Measurements from ENCODE around the gene CDH4.
"Not testable (repeated sequence)": the region's sequence is repeated elsewhere in the genome, so short reads cannot be mapped to it uniquely, and the experiment has no call there.

CDH4 gene

DNA sequence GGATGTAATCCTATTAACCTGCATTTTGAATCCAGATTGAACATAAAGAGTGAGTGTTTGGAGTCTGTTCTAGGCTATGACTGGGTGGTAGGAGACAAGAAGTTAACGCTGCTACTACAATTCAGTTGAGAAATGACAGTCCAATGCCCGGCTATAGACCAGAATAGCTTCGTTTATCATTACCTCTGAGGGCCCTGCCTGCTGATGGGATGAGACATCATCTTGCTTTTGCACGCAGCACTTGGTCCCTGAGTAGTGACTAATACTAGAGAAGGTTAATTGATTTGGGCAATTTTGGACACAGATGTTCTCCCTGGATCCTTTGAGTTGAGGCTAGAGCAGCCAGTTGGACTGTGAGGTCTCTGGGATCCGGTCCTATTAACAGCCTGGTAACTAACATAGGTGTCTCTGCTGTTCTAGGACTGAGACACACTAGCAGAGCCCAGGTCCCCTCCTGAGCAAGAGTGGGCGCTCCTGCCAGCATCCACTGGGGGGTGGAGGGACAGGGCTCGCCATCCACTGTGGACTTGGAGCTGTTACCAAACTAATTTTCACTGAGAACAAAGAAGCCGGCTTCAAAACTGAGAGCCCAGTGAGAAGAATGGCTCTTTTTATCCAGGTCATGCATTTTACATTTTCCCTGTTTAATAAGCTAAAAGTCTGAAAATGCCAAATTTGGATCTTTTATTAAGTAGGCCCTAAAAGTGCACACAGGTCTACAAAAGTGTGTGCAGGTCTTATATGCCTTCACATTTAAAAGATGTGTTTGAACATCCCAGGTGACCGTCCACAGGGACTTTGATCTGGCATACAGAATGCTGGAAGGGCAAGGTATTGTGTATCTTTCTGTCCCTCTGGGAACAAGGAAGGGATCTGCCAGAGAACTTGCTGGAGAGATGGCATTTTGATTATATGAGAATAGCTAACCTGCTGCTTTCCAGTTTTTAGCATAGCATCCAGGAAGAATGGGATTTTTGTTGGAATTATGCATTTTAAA lies 212.5 kb downstream of the CDH4 start:
- TF ChIP-seq, protein P1, sequence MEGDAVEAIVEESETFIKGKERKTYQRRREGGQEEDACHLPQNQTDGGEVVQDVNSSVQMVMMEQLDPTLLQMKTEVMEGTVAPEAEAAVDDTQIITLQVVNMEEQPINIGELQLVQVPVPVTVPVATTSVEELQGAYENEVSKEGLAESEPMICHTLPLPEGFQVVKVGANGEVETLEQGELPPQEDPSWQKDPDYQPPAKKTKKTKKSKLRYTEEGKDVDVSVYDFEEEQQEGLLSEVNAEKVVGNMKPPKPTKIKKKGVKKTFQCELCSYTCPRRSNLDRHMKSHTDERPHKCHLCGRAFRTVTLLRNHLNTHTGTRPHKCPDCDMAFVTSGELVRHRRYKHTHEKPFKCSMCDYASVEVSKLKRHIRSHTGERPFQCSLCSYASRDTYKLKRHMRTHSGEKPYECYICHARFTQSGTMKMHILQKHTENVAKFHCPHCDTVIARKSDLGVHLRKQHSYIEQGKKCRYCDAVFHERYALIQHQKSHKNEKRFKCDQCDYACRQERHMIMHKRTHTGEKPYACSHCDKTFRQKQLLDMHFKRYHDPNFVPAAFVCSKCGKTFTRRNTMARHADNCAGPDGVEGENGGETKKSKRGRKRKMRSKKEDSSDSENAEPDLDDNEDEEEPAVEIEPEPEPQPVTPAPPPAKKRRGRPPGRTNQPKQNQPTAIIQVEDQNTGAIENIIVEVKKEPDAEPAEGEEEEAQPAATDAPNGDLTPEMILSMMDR (IDR thresholded peaks at IDR 0.05; ENCODE audit: low read depth, low read length), result no peak
- H3K4me3 ChIP-seq (ENCODE audit: low read depth, low read length), result no peak overlapping the region

DNA sequence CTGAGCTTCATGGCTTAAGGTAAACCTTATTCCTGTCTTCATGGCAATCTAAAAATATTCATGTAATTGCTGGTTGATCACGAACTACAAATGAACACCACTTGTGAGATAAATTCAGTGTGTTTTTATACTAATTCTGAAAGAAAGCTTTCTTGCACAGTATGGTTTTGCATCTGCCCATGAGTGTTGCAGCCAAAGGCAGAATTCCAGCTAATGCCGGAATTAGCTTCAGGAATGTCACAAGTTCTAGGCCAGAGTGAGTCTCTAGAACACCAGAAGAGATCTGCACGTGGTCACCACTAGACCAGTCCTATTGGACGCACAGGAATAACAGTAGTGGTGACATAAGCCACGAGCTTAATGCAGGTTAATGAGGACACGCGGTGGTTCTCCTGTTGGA lies 223.7 kb downstream of the CDH4 start:
- no peak overlapping the region for H3K4me3 ChIP-seq (ENCODE audit: low read depth, low read length)
- TF ChIP-seq, protein P1 (IDR thresholded peaks at IDR 0.05; ENCODE audit: low read depth, low read length), result no peak

DNA sequence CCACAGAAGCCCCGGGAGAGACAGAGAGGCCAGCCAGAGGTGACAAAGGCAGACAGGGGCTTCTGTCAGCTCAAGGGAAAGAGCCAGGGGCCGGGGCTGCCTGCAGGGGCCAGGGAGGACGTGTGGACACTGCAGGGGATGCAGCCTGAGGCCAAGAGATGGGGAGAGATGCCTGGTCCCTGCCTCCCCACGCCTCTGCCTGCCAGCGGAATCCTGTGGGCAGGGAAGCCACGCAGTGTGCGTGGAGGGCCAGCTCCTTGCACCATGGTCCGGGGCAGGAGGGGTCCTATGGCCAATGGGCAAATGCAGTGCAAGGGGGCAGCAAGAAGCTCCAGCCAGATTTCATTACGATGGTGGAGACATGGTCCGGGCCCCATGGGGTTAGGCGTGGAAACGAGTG lies 224.9 kb downstream of the CDH4 start:
- TF ChIP-seq, protein P1 (IDR thresholded peaks at IDR 0.05; ENCODE audit: low read depth, low read length), result no peak
- H3K4me3 ChIP-seq (ENCODE audit: low read depth, low read length), result no peak overlapping the region

DNA sequence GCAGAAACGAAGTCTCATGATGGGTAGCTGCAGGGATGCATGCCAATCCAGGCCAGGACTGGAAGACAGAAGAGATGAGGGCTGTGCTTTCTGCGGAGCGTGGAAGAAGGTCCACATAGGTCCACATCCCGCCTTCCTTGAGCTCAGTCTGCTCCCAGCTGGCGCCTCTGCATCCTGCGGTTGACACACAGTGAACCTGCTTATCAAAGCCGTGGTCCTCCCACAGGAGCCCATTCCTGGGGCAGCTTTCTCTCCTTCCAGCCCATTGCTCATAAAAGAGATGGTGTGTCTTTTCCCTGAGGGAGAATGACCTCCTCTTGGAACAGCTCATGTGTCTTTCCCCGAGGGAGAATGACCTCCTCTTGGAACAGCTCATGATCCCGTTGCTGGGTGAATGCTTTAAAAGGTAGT lies 225.4 kb downstream of the CDH4 start:
- H3K4me3 ChIP-seq (ENCODE audit: low read depth, low read length), result no peak overlapping the region
- TF ChIP-seq, protein P1 (IDR thresholded peaks at IDR 0.05; ENCODE audit: low read depth, low read length), result no peak

DNA sequence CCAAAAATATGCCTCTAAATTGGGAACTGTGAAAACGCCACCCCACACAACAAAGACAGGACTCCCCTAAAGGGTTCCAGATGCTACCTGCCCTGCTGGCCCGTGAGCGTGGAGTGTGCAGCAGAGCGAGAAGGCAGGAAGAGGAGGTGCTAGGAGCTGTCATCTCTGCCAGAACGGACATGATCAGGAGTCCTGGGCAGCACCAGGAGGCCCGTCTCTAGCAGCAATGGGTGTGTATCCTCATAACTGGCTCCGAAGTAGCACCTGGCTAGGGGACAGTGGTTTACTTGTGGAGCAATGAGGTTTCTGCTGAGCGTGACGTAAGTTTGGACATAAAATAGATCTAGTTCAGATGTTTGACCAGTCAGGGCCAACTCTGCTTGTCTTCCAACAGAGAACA lies 226.0 kb downstream of the CDH4 start:
- TF ChIP-seq, protein P1 (IDR thresholded peaks at IDR 0.05; ENCODE audit: low read depth, low read length), result no peak
- no peak overlapping the region for H3K4me3 ChIP-seq (ENCODE audit: low read depth, low read length)

DNA sequence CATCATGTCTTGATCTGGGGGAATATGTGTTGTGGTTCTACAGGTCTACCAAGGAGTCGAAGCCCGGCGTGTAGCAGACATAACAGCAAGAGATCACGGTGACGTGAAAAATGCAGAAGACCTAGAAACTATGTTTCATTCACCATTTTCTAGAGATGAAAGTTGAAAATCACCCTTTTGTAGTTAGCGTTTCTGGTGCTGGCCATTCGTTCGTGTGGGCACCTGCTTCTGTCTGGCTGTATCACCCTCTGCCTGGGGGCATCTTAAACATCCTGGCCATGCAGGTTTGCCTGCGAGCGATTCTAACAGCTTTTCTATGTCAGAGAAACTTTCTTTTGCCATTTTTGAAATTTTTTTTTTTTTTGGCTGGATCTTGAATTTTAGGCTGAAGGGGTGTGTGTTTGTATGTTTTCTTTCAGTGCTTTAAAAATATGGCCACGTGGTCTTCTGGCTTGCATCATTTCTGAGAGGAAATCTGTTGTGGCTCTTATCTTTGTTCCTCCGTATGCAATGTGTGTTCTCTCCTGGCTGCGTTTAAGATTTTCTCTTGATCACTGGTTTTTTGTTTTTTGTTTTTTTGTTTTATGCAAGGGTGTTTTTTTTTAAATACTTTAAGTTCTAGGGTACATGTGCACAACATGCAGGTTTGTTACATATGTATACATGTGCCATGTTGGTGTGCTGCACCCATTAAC lies 226.7 kb downstream of the CDH4 start:
- H3K4me3 ChIP-seq (ENCODE audit: low read depth, low read length), result no peak overlapping the region
- TF ChIP-seq, protein P1 (IDR thresholded peaks at IDR 0.05; ENCODE audit: low read depth, low read length), result no peak

DNA sequence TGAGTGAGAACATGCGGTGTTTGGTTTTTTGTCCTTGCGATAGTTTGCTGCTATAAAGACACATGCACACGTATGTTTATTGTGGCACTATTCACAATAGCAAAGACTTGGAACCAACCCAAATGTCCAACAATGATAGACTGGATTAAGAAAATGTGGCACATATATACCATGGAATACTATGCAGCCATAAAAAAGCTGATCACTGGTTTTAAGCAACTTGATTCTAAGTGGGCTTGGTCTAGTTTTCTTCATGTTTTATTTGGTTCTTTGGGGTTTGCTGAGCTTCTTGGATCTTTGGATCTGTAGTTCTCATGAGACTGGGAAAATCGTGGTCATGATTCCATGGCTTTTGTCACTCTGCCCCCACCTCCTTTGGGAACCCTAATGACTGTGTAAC lies 227.4 kb downstream of the CDH4 start:
- not testable (repeated sequence) for H3K4me3 ChIP-seq (ENCODE audit: low read depth, low read length)
